GM21447 (cell line): Measurements from ENCODE around the gene ARID1B.

Source experiments
- ATAC-seq: cut with Tn5 transposase; IDR thresholded peaks from one replicate; pipeline ENCODE4 v1.9.1; 2021; ENCODE audit not compliant: unreplicated experiment

The ARID1B gene

DNA sequence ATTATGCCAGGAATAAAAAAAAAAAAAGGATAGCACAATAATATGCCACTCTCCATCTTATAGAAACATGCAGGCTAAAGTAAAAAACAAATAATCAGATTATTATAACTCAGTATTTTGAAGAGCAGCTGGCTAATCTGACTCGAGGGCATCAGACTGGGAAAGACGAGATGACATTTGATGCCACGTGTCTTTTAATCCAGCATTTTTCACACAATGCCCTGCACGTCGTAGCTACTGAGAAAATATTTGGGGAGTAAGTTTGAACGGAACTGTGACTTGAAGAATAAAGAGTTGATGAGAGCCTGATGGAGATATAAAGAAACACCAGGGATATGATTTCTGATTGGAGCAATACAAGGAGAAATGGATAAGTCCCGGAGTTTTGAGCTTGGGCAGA, 237.7 kb downstream of the ARID1B start:
- no peak for ATAC-seq

DNA sequence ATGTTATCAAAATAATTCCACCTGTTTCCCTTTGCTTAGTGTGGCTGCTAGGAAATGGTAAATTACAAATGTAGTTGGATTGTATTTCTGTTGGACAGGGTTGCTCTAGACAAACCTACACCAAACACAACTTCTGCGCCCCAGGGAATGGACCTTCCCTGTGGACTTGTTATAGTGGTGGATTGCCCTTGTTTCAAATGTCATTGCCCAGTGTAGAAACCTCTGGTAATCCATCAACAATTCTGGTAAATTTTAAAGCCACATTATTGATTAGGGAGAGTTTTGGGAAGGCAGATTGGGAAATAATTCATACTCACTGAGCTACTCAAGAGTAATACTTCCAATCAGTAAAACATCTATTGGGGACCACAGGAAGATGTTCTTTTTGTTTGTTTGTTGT, 239.8 kb downstream of the ARID1B start:
- ATAC-seq: no peak

DNA sequence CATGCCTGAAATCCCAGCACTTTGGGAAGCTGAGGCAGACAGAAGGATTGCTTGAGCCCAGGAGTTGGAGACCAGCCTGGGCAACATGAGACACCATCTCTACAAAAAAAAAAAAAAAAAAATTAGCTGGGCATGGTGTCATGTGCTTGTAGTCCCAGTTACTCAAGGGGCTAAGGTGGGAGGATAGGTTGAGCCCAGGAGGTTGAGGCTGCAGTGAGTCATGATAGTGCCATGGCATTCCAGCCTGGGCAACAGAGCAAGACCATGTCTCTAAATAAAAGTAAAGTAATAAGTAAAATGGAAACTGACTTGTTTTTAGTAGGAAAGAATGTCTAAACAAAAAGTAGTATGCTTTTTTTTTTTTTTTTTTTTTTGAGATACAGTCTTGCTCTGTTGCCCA, 240.7 kb downstream of the ARID1B start:
- no peak for ATAC-seq

DNA sequence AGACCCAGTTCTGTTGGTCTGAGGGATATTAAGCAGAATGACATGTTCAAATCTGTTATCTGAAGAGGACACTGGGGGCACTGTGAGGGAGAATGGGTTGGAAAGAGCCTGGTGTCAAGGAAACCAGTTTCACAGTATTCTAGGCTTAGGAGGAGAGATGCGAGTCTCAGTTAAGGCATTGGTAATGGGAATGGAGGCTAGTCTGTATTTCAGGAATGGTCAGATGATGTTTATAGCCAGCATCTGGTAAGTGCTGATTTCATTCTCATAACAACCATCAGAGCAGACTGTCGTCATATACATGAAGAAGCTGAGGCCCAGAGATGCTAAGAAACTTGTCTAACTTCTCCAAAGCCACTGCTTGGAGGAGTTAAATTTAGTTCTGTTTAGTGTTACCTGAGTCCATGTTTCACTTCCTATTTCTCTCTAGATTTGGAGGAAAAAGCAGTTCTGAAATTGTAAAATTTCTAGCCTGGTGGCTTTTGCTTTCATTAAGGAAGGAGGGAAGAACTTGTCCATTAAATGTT, 242.0 kb downstream of the ARID1B start:
- no peak for ATAC-seq

DNA sequence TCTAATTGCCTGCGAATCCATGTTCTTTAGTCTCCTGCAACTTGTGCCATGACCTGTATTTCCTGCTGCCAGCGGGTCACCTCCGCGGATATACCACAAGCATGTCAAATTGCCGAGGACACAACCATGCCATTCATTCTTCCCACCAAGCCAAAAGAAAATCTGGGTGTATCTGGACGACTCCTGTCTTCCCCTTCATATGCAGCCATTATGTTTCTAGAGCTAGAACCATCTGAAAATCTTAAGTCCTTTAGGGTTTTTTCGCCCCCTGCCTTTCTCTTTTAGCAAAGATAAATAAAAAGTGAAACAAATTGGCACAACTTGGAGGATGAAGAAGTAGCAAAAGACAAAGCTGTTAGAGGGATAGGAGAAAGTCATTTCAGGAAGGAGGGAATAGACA, 242.6 kb downstream of the ARID1B start:
- ATAC-seq: no peak

DNA sequence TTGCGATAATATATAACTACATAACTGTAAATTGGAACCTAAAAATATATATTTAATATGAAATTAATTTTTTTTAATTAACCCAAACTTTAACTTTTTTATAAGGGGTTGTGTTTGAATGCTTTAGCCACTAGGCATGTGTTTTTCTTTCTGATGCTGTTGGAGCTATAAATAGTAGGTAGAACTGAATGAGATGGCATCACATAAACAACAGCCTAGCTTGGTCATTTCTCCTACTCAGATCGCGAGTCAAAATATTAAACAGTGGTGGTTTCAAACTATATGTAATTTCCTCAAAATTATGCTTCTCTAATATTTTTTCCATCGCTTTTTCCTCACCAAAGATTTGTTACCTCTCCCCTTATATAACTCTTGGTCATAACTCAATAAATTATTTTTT, 243.2 kb downstream of the ARID1B start:
- no peak for ATAC-seq

- peak; percentile 39 for ATAC-seq
These were observed 243.7 kb downstream of the ARID1B start for GRCh38 chr6:157020881-157021343.

- peak; percentile 69 for ATAC-seq
These were observed 244.3 kb downstream of the ARID1B start for GRCh38 chr6:157021344-157021992.

DNA sequence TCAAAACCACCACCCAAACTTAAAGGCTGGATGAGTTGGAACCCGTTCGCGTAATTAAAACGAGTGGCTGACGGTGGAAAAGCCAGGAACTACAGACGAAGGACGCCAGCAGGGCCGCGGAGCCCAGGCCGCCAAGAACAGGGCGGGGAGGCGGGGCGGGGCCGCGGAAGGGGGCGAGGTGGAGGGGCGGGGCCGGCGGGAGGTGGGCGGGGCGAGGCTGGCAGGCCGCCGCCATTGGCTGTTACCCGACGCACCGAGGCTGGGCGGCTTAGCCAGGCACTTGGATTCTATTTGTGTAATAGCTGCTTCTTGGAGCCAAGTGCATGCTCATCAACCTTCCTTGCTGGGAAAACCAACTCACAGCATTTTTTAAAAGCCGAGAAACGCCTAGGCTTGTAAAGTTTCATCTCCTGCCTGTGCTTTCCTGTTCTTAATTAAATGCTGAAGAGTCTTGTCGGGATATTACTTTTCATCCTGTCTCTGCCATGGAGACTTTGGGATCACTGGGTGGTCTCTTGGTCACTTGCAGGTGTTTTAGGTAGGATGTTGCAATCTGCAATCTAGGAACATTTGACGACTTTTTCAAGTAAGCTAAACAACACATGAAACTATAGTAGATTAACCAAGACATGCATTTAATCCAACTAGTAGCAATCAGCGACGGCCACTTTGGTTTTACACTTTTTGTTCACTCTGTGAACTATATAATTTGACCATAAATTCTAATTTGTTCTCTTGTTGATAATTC, 245.0 kb downstream of the ARID1B start:
- ATAC-seq: peak; percentile 52

DNA sequence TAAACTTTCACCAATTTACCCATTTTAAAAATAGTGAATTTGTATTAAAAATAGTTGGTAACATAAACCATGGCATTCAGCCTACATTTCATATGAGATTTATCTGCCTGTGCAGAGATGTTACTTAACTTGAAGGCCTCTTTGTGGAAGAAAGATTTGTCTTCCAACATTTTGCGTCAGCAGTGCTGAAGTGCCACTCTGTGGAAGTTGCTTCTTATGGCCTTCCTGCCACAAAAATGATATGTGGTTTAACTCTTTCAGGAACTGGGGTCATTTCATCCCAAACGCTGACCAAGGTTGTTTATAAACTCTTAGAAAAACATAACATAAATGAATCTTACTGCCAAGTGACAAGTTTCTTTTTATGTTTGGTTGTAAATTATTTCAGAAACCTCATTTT, 246.8 kb downstream of the ARID1B start:
- no peak for ATAC-seq

- ATAC-seq: no peak
These were observed 247.6 kb downstream of the ARID1B start for GRCh38 chr6:157024745-157025144.

- no peak for ATAC-seq
These were observed 248.3 kb downstream of the ARID1B start for GRCh38 chr6:157025437-157025836.

DNA sequence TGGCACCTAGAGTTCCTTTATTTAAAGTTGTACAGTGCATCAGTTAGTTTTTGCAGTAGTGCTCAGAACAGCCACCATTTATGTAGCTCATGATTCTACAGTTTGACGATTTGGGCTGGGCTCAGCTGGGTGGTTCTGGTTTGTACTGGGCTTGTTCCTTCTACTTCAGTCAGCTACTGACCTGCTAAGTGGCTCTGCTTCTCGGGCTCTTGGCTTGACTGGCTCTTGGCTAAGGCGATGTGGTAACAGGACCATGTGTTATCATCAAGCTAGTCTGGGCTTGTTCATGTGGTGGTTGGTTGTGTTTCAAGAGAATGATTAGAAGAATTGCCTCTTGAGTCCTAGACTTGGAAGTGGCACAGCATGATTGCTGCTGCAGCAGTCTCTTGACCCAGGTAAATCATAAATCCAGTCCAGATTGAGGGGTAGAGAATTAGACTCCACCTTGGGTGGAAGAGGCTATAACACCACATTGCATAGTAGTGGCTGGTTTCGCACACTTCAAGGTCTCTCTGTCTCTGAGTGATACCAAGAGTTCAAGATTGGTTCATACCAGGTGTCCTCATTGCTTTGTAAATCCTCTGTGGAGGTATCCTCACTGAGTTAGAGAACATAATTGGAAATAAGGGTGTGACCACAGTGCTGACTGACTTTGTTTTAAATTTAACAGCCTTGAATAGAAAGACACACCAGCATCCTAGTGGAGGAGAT, 253.0 kb downstream of the ARID1B start:
- peak; percentile 68 for ATAC-seq

GRCh38 chr6:157030755-157031154, 253.6 kb downstream of the ARID1B start:
- no peak for ATAC-seq

- no peak for ATAC-seq
These were observed 255.7 kb downstream of the ARID1B start for GRCh38 chr6:157032923-157033322.

DNA sequence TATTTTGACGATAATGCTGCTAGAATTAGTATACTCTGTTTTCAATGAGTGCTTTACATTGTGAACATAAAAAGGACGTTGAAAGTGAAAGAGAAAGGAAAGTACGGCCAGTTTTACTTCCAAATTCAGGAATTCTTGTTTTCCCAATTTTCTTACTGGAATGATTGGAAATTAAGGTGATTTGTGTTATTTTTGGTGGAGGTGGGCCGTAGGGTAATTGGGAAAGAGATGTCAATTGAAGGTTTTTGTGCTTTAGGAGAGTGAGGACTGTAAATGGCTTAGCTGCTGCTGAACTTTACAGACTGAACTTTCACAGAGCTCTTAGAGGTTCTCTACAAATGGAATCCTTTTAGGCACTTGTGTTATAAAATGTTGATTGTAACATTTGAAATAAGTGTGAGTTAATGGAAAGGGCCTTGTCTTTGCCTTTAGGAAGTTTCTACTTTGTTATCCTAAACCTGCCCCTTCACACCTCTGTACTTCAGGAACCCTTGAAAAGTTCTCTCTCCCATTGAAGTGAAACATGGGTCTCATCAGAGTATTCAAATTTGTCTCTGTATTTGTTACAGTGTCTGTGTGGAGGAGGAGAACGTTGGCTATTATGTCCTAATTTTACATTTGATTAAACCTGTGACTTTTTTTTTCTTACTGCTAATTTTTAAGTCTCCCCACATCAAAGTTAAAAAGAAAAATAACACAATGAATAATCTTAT, 256.4 kb downstream of the ARID1B start:
- ATAC-seq: no peak

- ATAC-seq: no peak
These were observed 257.5 kb downstream of the ARID1B start for GRCh38 chr6:157034436-157035230.

GRCh38 chr6:157035546-157035945, 258.4 kb downstream of the ARID1B start:
- ATAC-seq: no peak

DNA sequence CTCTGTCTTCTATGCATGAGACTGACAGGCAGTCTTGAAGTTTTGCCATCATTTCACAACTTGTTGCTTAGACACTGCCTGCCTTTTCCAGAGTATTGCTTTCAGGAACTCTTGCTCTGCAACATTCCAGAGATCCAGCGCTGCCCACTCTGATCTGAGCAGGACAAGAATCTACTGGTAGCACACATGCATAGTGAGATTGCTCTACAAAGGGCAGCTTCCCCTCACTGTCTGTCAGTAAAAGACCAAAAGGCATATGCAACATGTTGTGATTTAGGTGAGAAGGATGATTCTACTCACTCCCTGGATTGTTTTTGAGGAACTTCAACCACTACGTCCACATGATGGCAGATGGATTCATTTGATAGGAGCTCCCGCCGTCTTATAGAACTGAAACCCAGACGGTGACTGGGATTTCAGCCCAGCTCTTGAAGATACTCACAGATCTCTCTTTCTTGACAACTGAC, 259.1 kb downstream of the ARID1B start:
- no peak for ATAC-seq

GRCh38 chr6:157037165-157037564, 260.0 kb downstream of the ARID1B start:
- no peak for ATAC-seq
